Activated CD4-positive, alpha-beta T cell treated with anti-CD3 and anti-CD28 coated beads, Interleukin-2, amount 10 ng/mL, durations not matched to agents 24 days and 14 days (primary cell): Measurements from ENCODE around the gene RBM15B. TPM values are rescaled to one million over a fixed set of nuclear protein-coding genes. Genes with fewer than 3 reads are reported as not detected.

Experiments used
- DNase-seq: peaks from one replicate; pipeline ENCODE4 v3.0.0; 2022
- H3K27ac Mint-ChIP-seq: one replicate; pipeline ENCODE4 v1.8.0; 2022; ENCODE audit warnings: mild to moderate bottlenecking, mixed read lengths
- H3K27me3 Mint-ChIP-seq: one replicate; pipeline ENCODE4 v1.8.0; 2022; ENCODE audit warnings: mixed read lengths
- H3K36me3 Mint-ChIP-seq: one replicate; pipeline ENCODE4 v1.8.0; 2022; ENCODE audit warnings: low read depth, mild to moderate bottlenecking, mixed read lengths
- H3K4me1 Mint-ChIP-seq: one replicate; pipeline ENCODE4 v1.8.0; 2021; ENCODE audit warnings: mixed read lengths
- H3K4me3 Mint-ChIP-seq: one replicate; pipeline ENCODE4 v1.8.0; 2022; ENCODE audit warnings: mild to moderate bottlenecking, moderate library complexity, mixed read lengths
- H3K9me3 Mint-ChIP-seq: one replicate; pipeline ENCODE4 v1.8.0; 2021; ENCODE audit warnings: mixed read lengths
- intact Hi-C: fragments of 100-400 bp; cut with micrococcal nuclease; formaldehyde crosslinking; loops from one replicate; pipeline ENCODE4 v1.15.1; 2023
- total RNA-seq: library from RNA; stranded (reverse); gene quantifications from 2 replicates; pipeline ENCODE4 v1.2.3, GENCODE V29; 2022

Gene RBM15B
- 37.7 and 38.3 TPM in 2 replicates for total RNA-seq

GRCh38 chr3:51391075-51391565 lies at the start of gene RBM15B:
Gene RBM15B (plus strand): TSS chr3:51391285. CDS start chr3:51391400, 115 bp downstream.
- Mint-ChIP-seq H3K4me3 (peak within 1 kb of the TSS; percentile 88), H3K27me3 (no peaks in the 10 kb centered on the region), H3K4me1 (peaks cover 55% of the 10 kb centered on the region), H3K36me3 (peaks cover 57% of the 10 kb centered on the region), H3K9me3 (no peaks in the 10 kb centered on the region), H3K27ac (peak within 1 kb of the TSS; percentile 88)
- peak; percentile 99 for DNase-seq
- intact Hi-C loops, result loop anchor here (1.0 to 2.0 kb wide), 2 partner anchors 108 to 280 kb away; partner anchors contain the start of gene TEX264

DNA sequence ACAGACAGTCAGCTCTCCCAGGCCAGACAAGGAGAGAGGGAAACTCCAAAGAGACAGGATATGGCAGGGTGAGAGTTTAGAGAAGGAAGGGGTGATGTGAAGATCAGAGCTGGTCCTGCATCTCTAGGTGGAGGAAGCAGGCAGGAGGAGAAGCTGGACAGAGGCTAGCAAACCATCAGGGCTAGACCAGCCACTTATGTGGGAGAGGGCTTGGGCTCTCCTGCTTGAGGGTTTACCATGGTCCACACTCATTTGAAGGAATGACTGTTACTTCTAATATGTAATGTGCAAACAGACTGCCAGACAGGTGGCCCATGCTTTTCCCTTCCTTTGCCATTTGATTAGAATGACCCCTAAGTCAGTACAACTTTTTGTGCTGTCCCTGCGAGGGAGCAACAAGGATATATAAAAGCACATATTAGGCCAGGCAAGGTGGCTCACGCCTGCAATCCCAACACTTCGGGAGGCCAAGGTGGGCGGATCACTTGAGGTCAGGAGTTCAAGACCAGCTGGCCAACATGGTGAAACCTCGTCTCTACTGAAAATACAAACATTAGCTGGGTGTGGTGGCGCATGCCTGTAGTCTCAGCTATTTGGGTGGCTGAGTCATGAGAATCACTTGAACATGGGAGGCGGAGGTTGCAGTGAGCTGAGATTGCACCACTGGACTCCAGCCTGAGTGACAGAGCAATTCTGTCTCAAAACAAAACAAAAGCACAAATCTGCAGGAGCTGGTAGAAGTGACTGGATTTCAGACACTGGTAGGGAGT lies 47.0 kb upstream of the RBM15B start:
- no peak overlapping the region for H3K4me3 Mint-ChIP-seq

DNA sequence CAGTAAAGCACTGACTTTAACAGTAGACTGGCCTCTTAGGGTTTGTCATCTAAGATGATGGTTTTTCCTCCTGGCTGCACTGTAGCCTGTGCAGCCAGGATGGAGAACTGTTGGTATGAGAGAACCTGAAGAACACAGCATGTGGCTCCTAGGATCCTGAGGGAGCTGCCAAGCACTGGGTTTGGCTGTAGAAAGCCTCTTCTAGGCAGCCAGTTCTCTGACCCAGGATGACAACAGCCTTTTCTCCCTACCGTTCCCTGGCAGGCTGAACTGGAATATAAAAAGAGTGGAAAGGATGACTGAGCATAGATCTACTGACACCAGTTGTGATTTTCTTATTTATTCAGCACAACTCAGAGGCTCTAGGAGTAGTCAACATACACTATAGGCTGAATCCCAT lies 40.3 kb upstream of the RBM15B start:
- Mint-ChIP-seq H3K4me1 (peaks cover 2% of the 10 kb centered on the region), H3K4me3 (no peak overlapping the region), H3K36me3 (no peaks in the 10 kb centered on the region), H3K27ac (no peak overlapping the region), H3K27me3 (no peaks in the 10 kb centered on the region), H3K9me3 (peaks cover 5% of the 10 kb centered on the region)
- DNase-seq, result no peak
- intact Hi-C loops, result no loop called here

More for the DNA sequence above, 47.0 kb upstream of the RBM15B start:
- intact Hi-C loops, result no loop called here
- Mint-ChIP-seq H3K4me1 (no peaks in the 10 kb centered on the region), H3K36me3 (no peaks in the 10 kb centered on the region), H3K9me3 (no peaks in the 10 kb centered on the region), H3K27ac (no peak overlapping the region), H3K27me3 (no peaks in the 10 kb centered on the region)
- no peak for DNase-seq

GRCh38 chr3:51353131-51353530 lies 38.0 kb upstream of the RBM15B start:
- Mint-ChIP-seq H3K27me3 (no peaks in the 10 kb centered on the region), H3K4me1 (peaks cover 2% of the 10 kb centered on the region), H3K36me3 (no peaks in the 10 kb centered on the region), H3K9me3 (peaks cover 5% of the 10 kb centered on the region), H3K27ac (no peak overlapping the region), H3K4me3 (no peak overlapping the region)
- intact Hi-C loops, result no loop called here
- no peak for DNase-seq

DNA sequence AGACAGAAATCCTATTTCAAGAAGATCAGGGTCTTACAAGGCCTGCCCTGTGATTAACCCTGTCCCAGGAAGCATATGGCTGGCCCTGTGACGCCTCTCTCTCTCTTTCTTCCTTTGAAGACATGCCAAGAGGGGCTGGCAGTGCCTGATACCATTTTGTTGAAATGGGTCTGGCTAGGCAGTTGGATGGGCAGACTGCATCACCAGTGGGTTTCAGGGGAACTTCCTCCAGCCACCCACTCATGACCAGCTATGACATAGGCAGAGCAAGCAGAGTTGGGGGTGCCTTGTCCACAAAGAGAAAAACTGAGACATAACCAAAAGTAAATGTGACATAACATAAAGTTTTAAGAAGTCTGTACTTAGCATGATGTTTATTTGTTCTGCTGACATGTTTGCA lies 37.4 kb upstream of the RBM15B start:
- H3K4me1 Mint-ChIP-seq, result peaks cover 2% of the 10 kb centered on the region
- no peaks in the 10 kb centered on the region for H3K27me3 Mint-ChIP-seq
- no peaks in the 10 kb centered on the region for H3K36me3 Mint-ChIP-seq
- no peak overlapping the region for H3K27ac Mint-ChIP-seq
- no peak for DNase-seq
- H3K9me3 Mint-ChIP-seq, result peaks cover 5% of the 10 kb centered on the region
- intact Hi-C loops, result no loop called here
- H3K4me3 Mint-ChIP-seq, result no peak overlapping the region

GRCh38 chr3:51354172-51354571 lies 36.9 kb upstream of the RBM15B start:
- no peak for DNase-seq
- H3K4me1 Mint-ChIP-seq, result peaks cover 2% of the 10 kb centered on the region
- intact Hi-C loops, result no loop called here
- H3K27me3 Mint-ChIP-seq, result no peaks in the 10 kb centered on the region
- H3K36me3 Mint-ChIP-seq, result no peaks in the 10 kb centered on the region
- H3K4me3 Mint-ChIP-seq, result no peak overlapping the region
- no peak overlapping the region for H3K27ac Mint-ChIP-seq
- peaks cover 5% of the 10 kb centered on the region for H3K9me3 Mint-ChIP-seq

DNA sequence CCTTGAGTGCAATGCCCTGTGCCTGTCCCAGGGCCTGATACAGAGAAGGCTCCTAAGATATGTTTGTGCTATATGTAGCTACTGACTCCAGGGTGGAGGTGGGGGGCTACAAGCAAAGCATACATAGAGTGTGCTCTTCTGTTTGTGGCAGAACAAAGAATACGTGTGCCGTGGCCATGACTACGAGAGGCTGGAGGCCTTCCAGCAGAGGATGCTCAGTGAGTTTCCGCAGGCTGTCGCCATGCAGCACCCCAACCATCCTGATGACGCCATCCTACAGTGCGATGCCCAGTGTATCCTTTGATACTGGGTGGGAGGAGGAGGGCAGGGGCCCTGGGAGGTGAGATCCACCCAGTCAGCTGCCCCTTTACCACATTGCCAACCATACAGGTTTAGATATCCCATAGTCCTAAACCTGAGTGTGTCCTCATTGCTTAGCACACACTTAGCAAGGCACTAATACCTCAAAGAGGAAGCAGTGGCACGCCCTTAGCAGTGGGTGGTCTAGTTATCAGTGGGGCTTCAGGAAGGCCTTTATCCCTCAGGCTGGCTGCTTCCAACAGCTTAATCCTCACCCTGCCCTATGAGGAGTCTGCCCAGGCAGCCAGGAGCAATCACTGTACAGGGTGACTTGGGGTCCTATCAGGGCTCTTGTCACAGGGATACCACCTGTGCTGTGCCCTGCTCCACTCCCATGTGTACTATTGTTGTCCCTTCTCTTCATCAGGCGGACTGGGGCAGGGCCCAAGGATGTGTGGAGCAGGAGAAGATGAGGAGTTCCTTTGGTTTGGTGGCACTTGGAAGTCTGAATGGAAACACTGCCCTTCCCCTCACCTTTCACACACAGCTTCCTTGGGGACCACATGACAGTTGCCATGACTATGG lies 36.1 kb upstream of the RBM15B start:
- no peaks in the 10 kb centered on the region for H3K9me3 Mint-ChIP-seq
- H3K36me3 Mint-ChIP-seq, result no peaks in the 10 kb centered on the region
- intact Hi-C loops, result no loop called here
- H3K27ac Mint-ChIP-seq, result no peak overlapping the region
- no peaks in the 10 kb centered on the region for H3K27me3 Mint-ChIP-seq
- H3K4me1 Mint-ChIP-seq, result peaks cover 2% of the 10 kb centered on the region
- no peak overlapping the region for H3K4me3 Mint-ChIP-seq
- DNase-seq, result no peak

- DNase-seq, result no peak
- no peak overlapping the region for H3K4me3 Mint-ChIP-seq
- peaks cover 2% of the 10 kb centered on the region for H3K4me1 Mint-ChIP-seq
- intact Hi-C loops, result no loop called here
- H3K27me3 Mint-ChIP-seq, result no peaks in the 10 kb centered on the region
- no peak overlapping the region for H3K27ac Mint-ChIP-seq
- no peaks in the 10 kb centered on the region for H3K9me3 Mint-ChIP-seq
- H3K36me3 Mint-ChIP-seq, result no peaks in the 10 kb centered on the region
These were observed 35.0 kb upstream of the RBM15B start for GRCh38 chr3:51355891-51356578.

DNA sequence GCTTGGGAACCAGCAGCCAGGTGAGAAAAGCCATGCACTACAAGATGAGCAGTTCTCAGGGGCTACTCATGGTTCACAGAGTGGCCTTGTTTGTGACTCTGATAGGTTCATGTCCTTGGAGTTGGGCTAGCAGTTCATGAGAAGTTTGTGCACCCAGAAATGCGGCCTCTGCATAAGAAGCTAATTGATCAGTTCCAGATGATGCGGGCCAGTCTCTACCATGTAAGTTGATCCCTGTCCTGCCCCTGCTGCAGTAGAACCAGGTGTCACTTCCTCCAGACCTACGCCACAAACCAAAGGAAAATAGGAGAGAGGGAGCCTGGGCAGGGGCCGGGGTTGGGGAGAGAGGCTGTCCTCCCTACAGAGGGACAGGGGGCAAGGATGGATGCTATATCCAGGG lies 33.2 kb upstream of the RBM15B start:
- Mint-ChIP-seq H3K36me3 (no peaks in the 10 kb centered on the region), H3K4me1 (peaks cover 2% of the 10 kb centered on the region)

DNA sequence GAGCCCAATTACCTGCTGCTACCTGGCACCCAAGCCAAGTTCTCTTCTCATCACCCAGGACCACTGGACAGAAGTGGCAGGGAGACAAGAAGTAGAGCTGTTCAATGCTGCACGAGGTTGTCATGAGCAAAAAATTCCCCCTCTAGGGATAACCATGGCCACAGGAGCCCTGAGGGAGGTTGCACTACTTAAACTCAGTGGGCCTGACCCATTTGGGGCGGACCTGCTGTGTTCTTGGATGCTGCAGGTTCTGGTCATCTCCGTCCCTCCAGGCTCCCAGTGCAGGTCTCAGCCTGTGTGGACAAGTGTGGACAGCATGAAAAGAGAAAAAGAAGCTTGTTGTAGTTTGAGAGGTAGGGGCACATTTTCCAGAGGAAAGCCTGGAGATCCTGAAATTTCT lies 32.1 kb upstream of the RBM15B start:
- Mint-ChIP-seq H3K36me3 (no peaks in the 10 kb centered on the region), H3K9me3 (no peaks in the 10 kb centered on the region), H3K27me3 (no peaks in the 10 kb centered on the region), H3K4me1 (no peaks in the 10 kb centered on the region), H3K4me3 (no peak overlapping the region), H3K27ac (no peak overlapping the region)
- no peak for DNase-seq
- intact Hi-C loops, result no loop called here

More for the DNA sequence above, 33.2 kb upstream of the RBM15B start:
- H3K9me3 Mint-ChIP-seq, result no peaks in the 10 kb centered on the region
- intact Hi-C loops, result no loop called here
- no peaks in the 10 kb centered on the region for H3K27me3 Mint-ChIP-seq
- no peak overlapping the region for H3K4me3 Mint-ChIP-seq
- no peak for DNase-seq
- H3K27ac Mint-ChIP-seq, result no peak overlapping the region

- Mint-ChIP-seq H3K4me3 (no peak overlapping the region), H3K27me3 (peaks cover 7% of the 10 kb centered on the region), H3K9me3 (no peaks in the 10 kb centered on the region), H3K27ac (no peak overlapping the region), H3K36me3 (no peaks in the 10 kb centered on the region), H3K4me1 (no peaks in the 10 kb centered on the region)
- intact Hi-C loops, result no loop called here
- no peak for DNase-seq
These were observed 30.3 kb upstream of the RBM15B start for GRCh38 chr3:51360806-51361205.

GRCh38 chr3:51361746-51362145 lies 29.3 kb upstream of the RBM15B start:
- H3K4me1 Mint-ChIP-seq, result no peaks in the 10 kb centered on the region
- intact Hi-C loops, result no loop called here
- DNase-seq, result no peak

DNA sequence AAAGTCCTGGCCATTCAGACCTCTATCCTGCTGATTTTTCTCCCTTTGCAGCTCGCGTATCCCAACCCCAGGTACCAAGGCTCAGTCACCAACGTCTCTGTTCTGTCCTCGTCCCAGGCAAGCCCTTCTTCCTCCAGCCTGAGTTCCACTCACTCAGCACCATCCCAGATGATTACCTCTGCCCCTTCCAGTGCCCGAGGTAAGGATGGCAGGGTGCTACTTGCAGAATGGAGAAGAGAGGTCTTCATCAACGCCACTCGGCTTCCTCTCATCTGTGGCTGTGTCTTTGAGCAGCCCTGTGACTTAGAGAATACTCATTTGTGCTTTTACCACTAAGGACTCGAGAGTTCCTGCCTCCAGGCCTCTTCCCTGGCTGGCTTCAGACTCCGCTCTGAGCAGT lies 28.6 kb upstream of the RBM15B start:
- Mint-ChIP-seq H3K27me3 (peaks cover 10% of the 10 kb centered on the region), H3K9me3 (peaks cover 5% of the 10 kb centered on the region), H3K27ac (no peak overlapping the region), H3K36me3 (no peaks in the 10 kb centered on the region), H3K4me3 (no peak overlapping the region), H3K4me1 (no peaks in the 10 kb centered on the region)
- intact Hi-C loops, result no loop called here
- DNase-seq, result no peak

More at GRCh38 chr3:51361746-51362145, 29.3 kb upstream of the RBM15B start:
- Mint-ChIP-seq H3K27ac (no peak overlapping the region), H3K9me3 (peaks cover under 1% of the 10 kb centered on the region), H3K4me3 (no peak overlapping the region), H3K36me3 (no peaks in the 10 kb centered on the region), H3K27me3 (peaks cover 10% of the 10 kb centered on the region)
